GM18867 (cell line): ENCODE results near the gene AXDND1.
A peak's percentile ranks its signal among the peaks of the same experiment; 100 is the strongest.
"Not testable (repeated sequence)": the region's sequence is repeated elsewhere in the genome, so short reads cannot be mapped to it uniquely, and the experiment has no call there.

ENCODE experiments used
- ATAC-seq: cut with Tn5 transposase; IDR thresholded peaks from one replicate; pipeline ENCODE4 v1.9.1; 2021; ENCODE audit warnings: mild to moderate bottlenecking, moderate library complexity; ENCODE audit not compliant: unreplicated experiment

AXDND1 gene

DNA sequence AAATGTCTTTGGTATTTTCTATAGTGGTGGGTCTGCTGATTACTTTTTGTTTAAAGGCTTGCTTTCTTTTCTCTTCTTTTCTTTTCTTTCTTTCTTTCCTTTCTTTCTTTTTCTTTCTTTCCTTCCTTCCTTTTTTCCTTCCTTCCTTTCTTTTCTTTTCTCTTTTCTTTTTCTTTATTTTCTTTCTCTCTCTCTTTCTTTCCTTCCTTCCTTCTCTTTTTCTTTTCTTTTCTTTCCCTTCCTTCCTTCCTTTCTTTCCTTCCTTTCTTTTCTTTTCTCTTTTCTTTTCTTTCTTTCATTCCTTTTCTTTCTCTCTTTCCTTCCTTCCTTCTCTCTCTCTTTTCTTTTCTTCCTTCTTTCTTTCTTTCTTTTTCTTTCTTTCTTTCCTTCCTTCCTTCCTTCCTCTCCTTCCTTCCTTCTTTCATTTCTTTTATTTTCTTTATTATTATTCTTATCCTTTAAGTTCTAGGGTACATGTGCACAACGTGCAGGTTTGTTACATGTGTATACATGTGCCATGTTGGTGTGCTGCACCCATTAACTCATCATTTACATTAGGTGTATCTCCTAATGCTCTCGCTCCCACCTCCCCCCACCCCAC is 93.9 kb downstream of the AXDND1 start:
- ATAC-seq: not testable (repeated sequence)

GRCh38 chr1:179465661-179466060 is 99.9 kb downstream of the AXDND1 start:
- not testable (repeated sequence) for ATAC-seq

GRCh38 chr1:179474713-179475112 is 108.9 kb downstream of the AXDND1 start:
- no peak for ATAC-seq

GRCh38 chr1:179476484-179476883 is 110.7 kb downstream of the AXDND1 start:
- ATAC-seq: no peak

GRCh38 chr1:179478370-179478769 is 112.6 kb downstream of the AXDND1 start:
- no peak for ATAC-seq

DNA sequence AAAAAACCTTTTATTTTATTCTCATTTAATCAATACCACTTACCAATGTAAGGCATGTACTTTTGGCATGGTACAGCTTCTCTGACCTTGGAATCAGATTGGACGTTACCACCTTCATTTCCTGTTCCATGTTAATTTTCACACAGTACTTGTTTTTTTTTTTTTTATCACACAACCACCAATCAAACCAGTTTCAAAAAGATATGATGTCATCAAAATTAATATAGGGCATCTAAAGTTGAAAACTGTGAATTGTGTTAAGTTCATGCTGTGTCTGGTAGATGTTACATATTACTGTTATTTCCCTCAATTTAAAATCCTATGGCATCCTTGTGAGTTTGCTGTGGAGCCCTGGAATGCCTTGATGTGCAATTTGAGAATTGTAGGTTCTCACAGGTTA is 124.8 kb downstream of the AXDND1 start:
- ATAC-seq: no peak

DNA sequence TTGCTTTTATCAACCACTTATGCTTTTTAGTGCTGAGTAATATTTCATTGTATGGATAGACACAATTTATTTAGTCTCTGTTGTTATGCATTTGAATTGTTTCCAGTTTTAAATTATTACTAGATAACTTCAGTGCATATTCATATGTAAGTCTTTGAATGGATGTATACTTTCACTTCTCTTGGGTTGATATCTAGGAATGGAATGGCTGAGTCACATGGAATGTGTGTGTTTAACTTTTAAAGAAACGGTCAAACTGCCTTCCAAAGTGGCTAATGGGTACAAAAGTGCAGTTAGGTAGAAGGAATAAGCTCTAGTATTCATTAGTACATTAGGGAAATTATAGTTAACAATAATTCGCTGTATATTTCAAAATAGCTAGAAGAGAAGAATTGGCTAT is 127.6 kb downstream of the AXDND1 start:
- ATAC-seq: no peak

DNA sequence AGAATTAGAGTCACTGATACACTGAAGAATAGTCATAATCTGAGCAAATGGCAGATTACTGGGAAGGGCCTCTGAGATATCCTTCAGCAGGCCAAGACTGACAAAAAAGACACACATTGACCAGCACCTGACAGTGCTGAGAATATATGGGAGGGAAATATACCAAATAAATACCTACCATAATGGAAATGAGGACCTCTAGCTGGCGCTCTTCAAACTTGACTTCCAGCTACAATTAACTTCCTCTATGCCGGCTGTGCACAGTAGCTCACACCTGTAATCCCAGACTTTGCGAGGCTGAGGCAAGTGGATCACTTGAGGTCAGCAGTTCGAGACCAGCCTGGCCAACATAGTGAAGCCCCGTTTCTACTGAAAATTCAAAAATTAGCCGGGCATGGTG is 140.4 kb downstream of the AXDND1 start:
- ATAC-seq: no peak

DNA sequence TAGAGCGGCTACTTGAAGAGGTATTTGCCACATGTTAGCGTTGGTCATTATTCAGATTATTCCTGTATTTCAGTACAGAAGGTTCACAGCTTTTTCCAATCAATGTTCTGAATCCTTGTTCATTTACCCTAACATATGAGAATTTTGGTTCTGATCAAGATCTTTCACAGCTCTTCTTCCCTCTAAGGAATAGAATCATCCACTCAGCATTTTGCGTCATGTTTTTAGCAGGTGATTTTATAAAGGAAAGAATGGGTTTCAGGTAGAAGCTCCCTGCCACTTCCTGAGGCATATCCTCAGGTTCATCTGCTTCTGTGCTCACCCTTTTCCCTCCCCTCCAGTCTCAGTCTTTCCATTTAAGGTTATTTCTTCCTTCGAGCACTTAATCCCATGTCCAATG is 143.6 kb downstream of the AXDND1 start:
- no peak for ATAC-seq

DNA sequence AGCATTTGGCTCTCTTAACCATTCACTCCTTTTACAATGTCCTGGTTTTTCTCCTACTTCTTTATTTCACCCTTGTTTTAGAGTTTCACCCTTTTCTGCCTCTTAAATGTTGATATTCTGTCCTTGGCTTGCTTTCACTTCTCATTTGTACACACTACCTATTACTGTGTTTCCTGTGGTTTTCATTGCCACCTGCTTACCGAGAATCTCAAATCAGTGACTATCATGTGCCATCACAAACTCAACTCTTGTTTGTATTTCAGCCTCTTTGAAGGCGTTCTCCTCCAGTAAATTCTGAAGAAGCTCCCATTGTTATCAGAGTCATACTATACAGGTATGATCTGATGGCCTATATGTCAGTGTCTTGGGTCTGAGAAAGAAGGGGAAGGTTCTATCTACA is 144.3 kb downstream of the AXDND1 start:
- ATAC-seq: peak; percentile 93

DNA sequence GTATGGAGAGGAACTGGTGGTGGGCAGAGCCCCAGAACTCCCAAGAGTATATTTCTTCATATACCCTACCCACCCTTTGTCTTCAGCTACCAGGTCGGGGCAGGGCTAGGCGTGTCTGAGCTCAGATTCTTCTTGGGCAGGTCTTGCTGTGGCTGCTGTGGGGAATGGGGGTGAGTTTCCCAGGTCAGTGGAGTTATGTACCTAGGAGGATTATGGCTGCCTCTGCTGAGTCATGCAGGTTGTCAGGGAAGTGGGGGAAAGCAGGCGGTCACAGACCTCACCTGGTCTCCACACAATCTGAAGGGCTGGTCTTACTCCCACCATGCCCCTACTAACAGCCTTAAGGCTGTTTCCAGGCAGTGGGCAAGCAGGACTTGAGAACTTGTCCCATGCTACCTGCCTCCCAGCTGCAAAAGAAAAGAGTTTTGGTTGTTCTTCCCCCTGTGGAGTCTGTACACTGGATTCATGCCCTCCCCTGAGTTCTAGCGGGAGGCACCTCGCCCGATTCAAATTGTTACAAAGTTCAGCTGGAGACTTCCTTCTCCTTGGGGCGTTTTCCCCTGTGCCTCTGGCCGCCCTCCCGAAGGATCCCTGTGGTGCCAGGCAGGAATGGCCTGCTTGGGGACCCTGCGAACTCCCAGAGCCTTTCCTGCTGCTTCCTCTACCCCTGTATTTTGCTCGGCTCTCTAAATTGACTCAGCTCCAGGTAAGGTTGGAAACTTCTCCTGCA is 151.4 kb downstream of the AXDND1 start:
- ATAC-seq: no peak

GRCh38 chr1:179518544-179518943 is 152.8 kb downstream of the AXDND1 start:
- ATAC-seq: not testable (repeated sequence)

DNA sequence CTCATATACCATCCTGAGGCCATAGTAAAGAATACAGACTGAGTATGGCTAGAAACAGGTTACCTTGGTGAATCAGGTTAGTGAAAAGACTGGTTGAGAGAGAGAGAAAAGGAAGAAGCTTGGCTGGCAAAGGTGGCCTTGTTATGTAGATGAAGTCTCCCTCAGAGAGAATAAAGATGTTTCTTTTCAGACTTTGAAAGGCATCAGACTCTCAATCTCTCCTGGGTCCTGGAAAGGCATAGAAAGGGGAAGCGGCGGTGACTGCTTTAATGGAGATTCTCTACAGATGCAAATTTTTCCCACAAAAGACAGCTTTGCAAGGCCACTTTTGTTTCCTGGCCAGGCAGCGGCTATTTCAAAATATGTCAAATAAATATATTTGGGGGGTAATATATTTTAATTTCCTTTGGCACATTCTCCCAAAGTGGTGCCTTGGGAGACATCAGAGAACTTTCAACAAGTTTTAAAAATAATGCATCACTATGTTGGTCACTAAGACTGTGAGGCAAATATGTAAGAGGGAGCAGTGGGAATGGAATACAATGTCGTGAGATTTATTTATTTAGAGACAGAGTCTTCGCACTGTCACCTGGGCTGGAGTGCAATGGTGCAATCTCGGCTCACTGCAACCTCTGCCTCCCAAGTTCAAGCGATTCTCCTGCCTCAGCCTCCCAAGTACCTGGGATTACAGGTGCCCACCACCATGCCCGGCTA is 163.9 kb downstream of the AXDND1 start:
- ATAC-seq: no peak

- no peak for ATAC-seq
Observed at GRCh38 chr1:179530352-179530751, 164.6 kb downstream of the AXDND1 start.

GRCh38 chr1:179541774-179542173 is 176.0 kb downstream of the AXDND1 start:
- ATAC-seq: no peak

DNA sequence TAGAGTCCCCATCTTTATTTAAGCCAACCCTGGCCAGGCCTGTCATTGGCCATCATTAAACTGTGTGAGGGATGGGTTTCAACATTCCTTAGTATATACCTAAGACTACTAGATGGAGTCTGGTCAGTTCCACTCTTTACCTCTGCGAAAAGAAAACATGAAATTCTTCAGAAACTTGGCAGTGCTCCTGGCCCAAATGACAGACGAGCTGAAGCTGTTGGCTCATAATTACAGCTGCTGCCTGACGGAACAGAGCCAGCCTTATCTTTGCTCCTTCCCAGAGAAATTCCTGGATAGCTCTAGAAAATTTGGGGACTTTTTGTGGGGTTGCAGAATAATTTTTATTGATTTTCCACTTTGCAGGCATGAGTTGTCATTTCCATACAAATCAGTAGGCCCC is 179.6 kb downstream of the AXDND1 start:
- ATAC-seq: no peak

DNA sequence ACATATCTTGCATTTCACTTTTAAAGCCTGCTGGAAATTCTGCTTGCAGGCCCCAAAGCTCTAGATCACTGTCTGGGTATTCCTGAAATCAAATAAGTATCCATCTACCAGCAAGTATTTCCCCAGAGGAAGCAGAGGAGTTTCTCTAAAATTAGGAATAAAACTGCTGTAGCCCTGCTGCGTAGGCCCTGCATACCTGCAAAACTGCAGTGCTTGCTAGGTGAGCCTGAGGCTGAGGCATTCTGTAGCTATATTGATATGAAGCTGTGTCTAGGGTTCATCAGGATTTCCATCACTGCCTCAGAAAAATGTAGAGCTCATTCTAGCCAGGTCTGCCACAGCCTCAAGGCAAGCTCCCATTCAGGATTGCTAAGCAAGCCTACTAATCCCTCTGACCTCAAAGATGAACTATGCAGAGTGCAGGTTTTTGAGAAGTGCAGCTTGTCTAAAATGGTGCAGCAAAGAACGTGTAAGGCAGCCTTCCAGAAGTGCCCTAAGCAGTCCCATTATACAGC is 181.3 kb downstream of the AXDND1 start:
- no peak for ATAC-seq

DNA sequence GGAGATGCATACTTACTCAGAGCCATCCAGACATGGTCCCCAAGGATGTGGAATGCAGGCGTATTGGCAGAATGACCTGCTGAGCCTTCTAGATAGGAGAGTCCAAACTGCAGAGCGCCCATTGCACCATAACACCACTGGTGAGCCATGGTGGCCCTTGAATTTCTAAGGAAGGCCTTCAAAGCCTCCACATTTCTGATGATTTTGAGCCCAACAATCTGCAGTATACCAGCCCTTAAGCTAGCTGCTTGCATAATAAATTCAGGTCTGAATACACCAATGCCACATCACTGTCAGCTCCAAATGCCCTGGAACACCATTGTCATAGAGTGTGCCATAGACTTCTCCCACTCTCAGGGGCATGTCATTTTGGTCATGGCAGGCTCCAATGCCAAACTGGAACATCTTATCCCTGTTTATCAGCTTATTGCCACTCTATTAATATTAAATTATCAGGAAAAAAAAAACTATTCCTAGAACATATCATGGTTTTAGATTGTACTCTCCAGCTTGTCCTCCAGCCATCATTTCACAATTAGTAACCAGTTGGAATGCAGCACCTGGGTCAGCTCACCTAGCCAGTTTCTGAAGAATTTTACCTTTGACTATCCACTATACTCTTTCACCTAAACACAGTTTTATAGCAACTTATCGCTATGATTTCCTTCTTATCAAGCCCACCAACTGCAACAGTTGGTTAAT is 183.0 kb downstream of the AXDND1 start:
- ATAC-seq: no peak

DNA sequence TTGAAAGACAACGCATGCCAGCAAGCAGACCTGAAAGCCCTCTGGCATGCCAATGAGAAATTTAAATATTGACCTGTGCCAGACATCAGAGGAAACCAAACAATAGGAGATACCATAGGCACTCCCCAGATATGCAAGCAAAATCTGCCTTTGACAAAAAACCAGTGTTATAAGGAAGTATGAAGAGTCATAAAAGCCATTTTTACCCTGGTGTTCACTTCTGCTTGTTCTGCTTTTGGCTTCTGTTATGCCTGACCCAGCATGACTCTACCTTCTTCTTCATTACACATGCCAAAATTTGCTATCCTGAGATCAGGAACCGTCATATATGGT is 183.6 kb downstream of the AXDND1 start:
- ATAC-seq: no peak

DNA sequence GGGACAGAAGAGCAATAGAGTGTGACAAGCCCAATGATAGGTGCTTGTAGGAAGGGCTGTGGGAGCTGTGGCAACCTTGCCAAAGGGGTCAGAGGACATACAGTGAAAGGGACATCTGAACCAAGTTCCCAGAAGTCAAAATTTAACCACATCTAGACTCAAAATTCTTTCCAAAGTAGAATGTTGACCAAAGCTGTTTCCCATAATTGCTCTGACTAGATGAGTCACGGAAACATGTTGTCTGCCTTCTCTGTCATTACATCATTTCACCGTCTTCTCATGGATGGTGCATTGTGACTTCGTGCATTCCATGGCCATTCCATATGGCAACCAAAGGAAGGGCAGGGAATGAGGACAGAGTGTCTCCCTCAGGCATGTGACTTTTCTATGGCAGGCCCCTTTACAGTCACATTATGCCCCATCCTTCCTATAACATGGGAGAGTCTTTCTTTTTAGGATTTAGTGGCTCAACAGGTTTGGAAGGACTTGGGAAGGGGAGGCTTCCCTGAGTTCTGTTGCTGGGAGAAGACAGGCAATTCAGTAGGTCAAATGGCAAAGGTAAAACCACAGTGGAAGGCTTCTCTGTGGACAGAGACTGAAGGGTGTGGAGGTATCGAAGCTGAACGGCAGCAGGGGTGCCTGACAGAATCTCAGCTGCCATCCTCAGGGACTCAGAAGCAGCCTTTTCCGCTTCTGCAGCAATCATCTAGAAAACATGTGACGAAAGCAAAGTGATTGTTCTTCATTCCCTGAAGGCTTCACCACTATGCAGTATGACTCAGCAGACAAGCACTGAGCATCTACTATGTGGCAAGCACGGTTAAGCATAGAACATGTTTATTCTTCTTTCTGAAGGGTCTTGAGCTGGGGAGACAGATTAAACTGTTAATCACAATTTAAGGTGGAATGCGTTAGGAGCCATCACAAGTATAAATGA is 185.2 kb downstream of the AXDND1 start:
- ATAC-seq: peak; percentile 60
